ENCODE results near the gene PGA5. TPM values are rescaled to one million over a fixed set of nuclear protein-coding genes. Genes with fewer than 3 reads are reported as not detected.

Gene PGA5
- total and polyA plus RNA-seq, 9 donors, result 0.27 to 1.7 (median 0.94) TPM; not detected in 4

DNA sequence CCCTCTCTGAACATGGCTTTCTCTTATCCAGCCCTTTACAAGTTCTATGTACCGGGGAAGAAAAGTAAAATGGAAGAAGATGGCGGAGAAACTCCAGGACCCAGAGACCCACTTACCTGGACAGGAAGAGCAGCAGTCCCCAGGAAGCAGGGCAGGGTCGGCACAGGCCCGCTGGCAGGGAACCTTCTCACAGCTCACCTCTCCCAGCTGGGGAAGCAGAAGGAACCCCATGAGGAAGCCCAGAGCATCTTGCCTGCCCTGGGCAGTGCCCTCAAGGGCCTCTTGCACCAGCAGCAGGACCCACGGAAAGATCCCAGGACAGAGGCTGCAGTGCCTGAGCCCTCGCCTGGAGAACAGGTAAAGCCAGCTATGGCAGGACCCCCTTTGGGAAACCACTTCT, 23.4 kb downstream of the PGA5 start:
- Histone ChIP-seq H3K4me1 (ENCODE audit: insufficient read depth) (no peaks in the 10 kb centered on the region), H3K36me3 (no peaks in the 10 kb centered on the region), H3K9me3 (no peaks in the 10 kb centered on the region), H3K4me3 (no peak overlapping the region), H3K27ac (no peak overlapping the region), H3K27me3 (no peaks in the 10 kb centered on the region)
- WGBS, 3 donors, result 92 to 98% (median 95%) methylated on average over 6 of the region's 6 CpGs
- TF ChIP-seq POLR2A (IDR thresholded peaks at IDR 0.05) (no peak), EP300 (IDR thresholded peaks at IDR 0.05) (no peak)
- TF ChIP-seq, protein P1, sequence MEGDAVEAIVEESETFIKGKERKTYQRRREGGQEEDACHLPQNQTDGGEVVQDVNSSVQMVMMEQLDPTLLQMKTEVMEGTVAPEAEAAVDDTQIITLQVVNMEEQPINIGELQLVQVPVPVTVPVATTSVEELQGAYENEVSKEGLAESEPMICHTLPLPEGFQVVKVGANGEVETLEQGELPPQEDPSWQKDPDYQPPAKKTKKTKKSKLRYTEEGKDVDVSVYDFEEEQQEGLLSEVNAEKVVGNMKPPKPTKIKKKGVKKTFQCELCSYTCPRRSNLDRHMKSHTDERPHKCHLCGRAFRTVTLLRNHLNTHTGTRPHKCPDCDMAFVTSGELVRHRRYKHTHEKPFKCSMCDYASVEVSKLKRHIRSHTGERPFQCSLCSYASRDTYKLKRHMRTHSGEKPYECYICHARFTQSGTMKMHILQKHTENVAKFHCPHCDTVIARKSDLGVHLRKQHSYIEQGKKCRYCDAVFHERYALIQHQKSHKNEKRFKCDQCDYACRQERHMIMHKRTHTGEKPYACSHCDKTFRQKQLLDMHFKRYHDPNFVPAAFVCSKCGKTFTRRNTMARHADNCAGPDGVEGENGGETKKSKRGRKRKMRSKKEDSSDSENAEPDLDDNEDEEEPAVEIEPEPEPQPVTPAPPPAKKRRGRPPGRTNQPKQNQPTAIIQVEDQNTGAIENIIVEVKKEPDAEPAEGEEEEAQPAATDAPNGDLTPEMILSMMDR (IDR thresholded peaks at IDR 0.05), result no peak
- intact Hi-C loops (cut with DNase I), result no loop called here
- DNase-seq, result no peak

DNA sequence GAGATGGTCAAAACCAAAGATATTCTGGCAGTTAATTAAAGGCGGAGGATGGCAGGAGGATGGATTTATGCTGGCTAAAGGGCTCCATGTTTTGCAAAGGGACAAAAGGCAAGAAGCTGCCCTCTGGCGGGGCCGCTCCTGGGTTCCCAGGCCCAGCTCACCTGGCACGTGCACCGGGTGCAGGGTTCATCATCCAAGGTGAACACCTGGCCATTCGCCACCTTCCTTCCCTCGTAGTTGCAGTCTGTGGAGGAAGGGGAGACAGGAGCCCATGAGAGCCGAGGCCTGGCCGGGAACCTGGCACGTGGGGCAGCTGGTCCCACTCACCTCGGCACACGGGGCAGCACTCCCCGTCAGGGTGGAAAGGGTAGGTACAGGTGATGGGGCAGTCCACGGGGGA, 23.8 kb downstream of the PGA5 start:
- intact Hi-C loops (cut with DNase I), result no loop called here
- Histone ChIP-seq H3K36me3 (no peaks in the 10 kb centered on the region), H3K4me1 (ENCODE audit: insufficient read depth) (no peaks in the 10 kb centered on the region), H3K4me3 (no peak overlapping the region), H3K9me3 (no peaks in the 10 kb centered on the region), H3K27ac (no peak overlapping the region), H3K27me3 (no peaks in the 10 kb centered on the region)
- WGBS, 3 donors, result 89 to 92% (median 91%) methylated on average over 14 of the region's 14 CpGs
- TF ChIP-seq EP300 (IDR thresholded peaks at IDR 0.05) (no peak), POLR2A (IDR thresholded peaks at IDR 0.05) (no peak)
- TF ChIP-seq, protein P1 (IDR thresholded peaks at IDR 0.05), result no peak
- DNase-seq, result no peak

DNA sequence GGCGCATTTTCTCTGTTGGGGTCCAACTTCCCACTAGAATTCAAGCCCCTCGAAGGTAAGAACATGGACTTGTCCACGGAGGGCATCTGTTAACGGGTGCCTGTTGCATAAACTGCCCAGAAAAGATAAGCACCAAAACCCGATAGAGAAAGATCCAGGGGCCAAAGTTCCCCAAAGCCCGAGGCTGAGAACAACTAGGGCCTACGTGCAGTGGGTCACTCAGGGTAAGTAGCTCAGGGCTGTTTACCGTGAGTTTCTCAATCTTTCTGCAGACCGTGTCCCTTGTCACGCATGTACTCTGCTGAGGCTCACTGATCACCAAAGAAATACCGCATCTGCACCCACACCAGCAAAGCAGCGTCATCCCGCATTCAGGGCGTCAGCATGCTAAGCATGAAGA, 24.4 kb downstream of the PGA5 start:
- TF ChIP-seq, protein P1 (IDR thresholded peaks at IDR 0.05), result no peak
- TF ChIP-seq EP300 (IDR thresholded peaks at IDR 0.05), result no peak
- TF ChIP-seq POLR2A (IDR thresholded peaks at IDR 0.05), result no peak
- H3K4me3 ChIP-seq, result no peak overlapping the region
- H3K36me3 ChIP-seq, result no peaks in the 10 kb centered on the region
- no peak for DNase-seq
- H3K4me1 ChIP-seq (ENCODE audit: insufficient read depth), result no peaks in the 10 kb centered on the region
- 89 to 91% (median 90%) methylated on average over 14 of the region's 14 CpGs for WGBS, 3 donors
- no peak overlapping the region for H3K27ac ChIP-seq
- no peaks in the 10 kb centered on the region for H3K9me3 ChIP-seq
- H3K27me3 ChIP-seq, result no peaks in the 10 kb centered on the region
- intact Hi-C loops (cut with DNase I), result no loop called here

DNA sequence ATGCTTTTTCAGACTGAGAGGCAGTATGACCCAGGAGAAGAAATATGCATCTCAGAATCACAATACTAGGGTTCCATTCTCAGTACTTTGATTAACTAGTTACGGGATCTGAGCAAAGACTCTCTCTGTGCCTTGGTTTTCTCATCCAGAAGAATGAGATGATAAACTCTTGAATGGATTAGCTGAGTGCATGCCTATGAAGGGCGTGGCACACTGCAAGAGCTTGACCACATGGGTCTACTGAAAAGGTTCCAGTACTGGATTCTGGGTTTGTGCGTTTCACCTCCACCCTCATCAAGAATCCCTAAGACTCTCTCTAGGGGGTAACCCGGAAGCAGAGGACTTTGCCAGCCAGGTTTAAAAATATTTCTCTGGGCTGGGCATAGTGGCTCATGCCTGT, 25.6 kb downstream of the PGA5 start:
- Histone ChIP-seq H3K4me1 (ENCODE audit: insufficient read depth) (no peaks in the 10 kb centered on the region), H3K27me3 (no peaks in the 10 kb centered on the region), H3K27ac (no peak overlapping the region), H3K4me3 (no peak overlapping the region), H3K9me3 (no peaks in the 10 kb centered on the region), H3K36me3 (no peaks in the 10 kb centered on the region)
- DNase-seq, result no peak
- 87 to 92% (median 90%) methylated on average over 4 of the region's 4 CpGs for WGBS, 3 donors
- intact Hi-C loops (cut with DNase I), result no loop called here
- TF ChIP-seq, protein P1 (IDR thresholded peaks at IDR 0.05), result no peak
- TF ChIP-seq EP300 (IDR thresholded peaks at IDR 0.05), result no peak
- TF ChIP-seq POLR2A (IDR thresholded peaks at IDR 0.05), result no peak

DNA sequence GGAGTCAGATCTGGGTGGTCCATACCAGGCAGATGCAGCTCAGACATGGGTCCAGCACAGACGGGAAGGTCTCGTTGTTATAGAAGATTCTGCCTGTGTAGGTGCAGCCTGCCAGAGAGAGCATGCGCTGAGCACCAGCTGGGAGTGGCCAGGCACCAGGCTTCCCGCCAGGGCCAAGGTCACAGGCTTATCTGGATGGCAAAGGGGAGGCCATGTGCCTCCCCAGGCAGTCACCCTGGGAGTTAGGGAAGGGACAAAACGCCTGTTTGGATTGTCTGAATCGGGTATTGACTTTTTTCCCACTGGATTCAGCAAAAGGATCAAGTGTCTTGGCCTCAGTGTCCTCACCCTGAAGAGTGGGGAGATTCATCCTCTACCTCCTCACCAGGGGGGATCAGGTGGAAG, 26.5 kb downstream of the PGA5 start:
- 27 to 52% (median 28%) methylated on average over 6 of the region's 6 CpGs for WGBS, 3 donors
- no peaks in the 10 kb centered on the region for H3K4me1 ChIP-seq (ENCODE audit: insufficient read depth)
- no peak for DNase-seq
- no peak for TF ChIP-seq POLR2A (IDR thresholded peaks at IDR 0.05)
- no peak for TF ChIP-seq EP300 (IDR thresholded peaks at IDR 0.05)
- TF ChIP-seq, protein P1 (IDR thresholded peaks at IDR 0.05), result no peak
- no peaks in the 10 kb centered on the region for H3K27me3 ChIP-seq
- H3K9me3 ChIP-seq, result no peaks in the 10 kb centered on the region
- intact Hi-C loops (cut with DNase I), result no loop called here
- no peak overlapping the region for H3K27ac ChIP-seq
- no peaks in the 10 kb centered on the region for H3K36me3 ChIP-seq
- no peak overlapping the region for H3K4me3 ChIP-seq

Measured in ovary (tissue), 9 donors.